ENCODE results near the gene LRP5. TPM values are rescaled to one million over a fixed set of nuclear protein-coding genes. Genes with fewer than 3 reads are reported as not detected.
A peak's percentile ranks its signal among the peaks of the same experiment; 100 is the strongest.

LRP5 gene
- total and polyA plus RNA-seq, 9 of the 15 experiments (the other 6 are each of a cell fraction or from before 2014, with no cell fraction given), result 0.48 to 44.2 (median 13.5) TPM

GRCh38 chr11:68459886-68460740, 147.7 kb downstream of the LRP5 start (continued):
- TF ChIP-seq MYC (IDR thresholded peaks at IDR 0.05; ENCODE audit: low read depth, low read length) (peak; percentile 64), MYC (CRISPR knock-in tag; IDR thresholded peaks at IDR 0.05; ENCODE audit: borderline replicate concordance, low read depth) (no peak), ZNF695 (CRISPR knock-in tag; IDR thresholded peaks at IDR 0.05) (no peak), ARID3B (CRISPR knock-in tag; IDR thresholded peaks at IDR 0.05; ENCODE audit: borderline replicate concordance) (no peak), ZFP1 (CRISPR knock-in tag; IDR thresholded peaks at IDR 0.05) (peak; percentile 52; the same call in 1 of the 2 replicates), HNRNPL (IDR thresholded peaks at IDR 0.05; ENCODE audit: low read depth, low read length) (no peak), KLF13 (tag; IDR thresholded peaks at IDR 0.05; ENCODE audit: borderline replicate concordance, low read depth) (0 out of 2 replicates have a peak, but pooled peaks have one; percentile 34), MAZ (CRISPR knock-in tag; conservative IDR thresholded peaks at IDR 0.05 in 1 of 2, IDR thresholded peaks at IDR 0.05 in 1 of 2) (peak; percentile 82 to 93), KLF16 (IDR thresholded peaks at IDR 0.05) (no peak), ATF7 (IDR thresholded peaks at IDR 0.05) (peak; percentile 81), TAF7 (tag; IDR thresholded peaks at IDR 0.05) (no peak), NELFE (IDR thresholded peaks at IDR 0.05; ENCODE audit: insufficient read depth, insufficient read length) (no peak), TCF3 (CRISPR knock-in tag; IDR thresholded peaks at IDR 0.05) (no peak), MEIS2 (IDR thresholded peaks at IDR 0.05; ENCODE audit: partially characterized antibody) (no peak), DIDO1 (tag; IDR thresholded peaks at IDR 0.05; ENCODE audit: low read depth) (no peak; the same call in 1 of the 2 replicates), TCF7L2 (IDR thresholded peaks at IDR 0.05; ENCODE audit: low read depth, low read length) (0 out of 2 replicates have a peak, but pooled peaks have one; percentile 6), HOXB6 (CRISPR knock-in tag; IDR thresholded peaks at IDR 0.05; ENCODE audit: borderline replicate concordance) (peak; percentile 78; the same call in 1 of the 2 replicates), ZBTB17 (CRISPR knock-in tag; IDR thresholded peaks at IDR 0.05) (peak; percentile 92), ETS2 (tag; IDR thresholded peaks at IDR 0.05; ENCODE audit: borderline replicate concordance, poor library complexity, severe bottlenecking) (no peak), ZNF24 (IDR thresholded peaks at IDR 0.05) (no peak), MBD1 (CRISPR knock-in tag; IDR thresholded peaks at IDR 0.05) (no peak), FOS (IDR thresholded peaks at IDR 0.05; ENCODE audit: extremely low read depth, insufficient read length) (peak; percentile 94), KLF1 (tag; IDR thresholded peaks at IDR 0.05) (no peak; the same call in 1 of the 2 replicates)
- TF ChIP-seq, protein P1, sequence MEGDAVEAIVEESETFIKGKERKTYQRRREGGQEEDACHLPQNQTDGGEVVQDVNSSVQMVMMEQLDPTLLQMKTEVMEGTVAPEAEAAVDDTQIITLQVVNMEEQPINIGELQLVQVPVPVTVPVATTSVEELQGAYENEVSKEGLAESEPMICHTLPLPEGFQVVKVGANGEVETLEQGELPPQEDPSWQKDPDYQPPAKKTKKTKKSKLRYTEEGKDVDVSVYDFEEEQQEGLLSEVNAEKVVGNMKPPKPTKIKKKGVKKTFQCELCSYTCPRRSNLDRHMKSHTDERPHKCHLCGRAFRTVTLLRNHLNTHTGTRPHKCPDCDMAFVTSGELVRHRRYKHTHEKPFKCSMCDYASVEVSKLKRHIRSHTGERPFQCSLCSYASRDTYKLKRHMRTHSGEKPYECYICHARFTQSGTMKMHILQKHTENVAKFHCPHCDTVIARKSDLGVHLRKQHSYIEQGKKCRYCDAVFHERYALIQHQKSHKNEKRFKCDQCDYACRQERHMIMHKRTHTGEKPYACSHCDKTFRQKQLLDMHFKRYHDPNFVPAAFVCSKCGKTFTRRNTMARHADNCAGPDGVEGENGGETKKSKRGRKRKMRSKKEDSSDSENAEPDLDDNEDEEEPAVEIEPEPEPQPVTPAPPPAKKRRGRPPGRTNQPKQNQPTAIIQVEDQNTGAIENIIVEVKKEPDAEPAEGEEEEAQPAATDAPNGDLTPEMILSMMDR (IDR thresholded peaks at IDR 0.05 in 2 of 3, conservative IDR thresholded peaks at IDR 0.05 in 1 of 3; ENCODE audit: insufficient read depth in 2 of 3, low read depth in 1 of 3, low read length in 3 of 3), result no peak

Measured in K562 (cell line).